Gastroesophageal sphincter (tissue), 4 donors: ENCODE measurements around the gene AP3S2. TPM values are rescaled to one million over a fixed set of nuclear protein-coding genes. Genes with fewer than 3 reads are reported as not detected.

ENCODE experiments used
- ATAC-seq: fragments of 150-250 bp; one replicate; pipeline ENCODE4 v1.9.1; 2016; ENCODE audit warnings: mild to moderate bottlenecking, moderate library complexity
- H3K27ac ChIP-seq, 4 donors: fragments of 200-600 bp; sonication (generic) in 3 of 4; 1 replicate in 3 of 4; 2 replicates in 1 of 4; pipeline ENCODE4 v1.5.1; 2016 to 2019
- H3K27me3 ChIP-seq: fragments of 200-600 bp; sonication (generic); one replicate; pipeline ENCODE4 v1.5.1; 2019
- H3K36me3 ChIP-seq, 2 donors: fragments of 200-600 bp; sonication (generic); one replicate each; pipeline ENCODE4 v1.5.1; 2019; ENCODE audit warnings: control low read depth in 1 of 2
- H3K4me1 ChIP-seq, 3 donors: fragments of 200-600 bp; sonication (generic); 1 replicate in 2 of 3; 2 replicates in 1 of 3; pipeline ENCODE4 v1.5.1; 2016 to 2019; ENCODE audit warnings: control low read depth in 2 of 3
- H3K4me3 ChIP-seq, 2 donors: fragments of 200-600 bp; sonication (generic); one replicate each; pipeline ENCODE4 v1.5.1; 2019; ENCODE audit warnings: mild to moderate bottlenecking in 1 of 2, moderate library complexity in 1 of 2
- H3K9me3 ChIP-seq, 3 donors: fragments of 200-600 bp; sonication (generic); one replicate each; pipeline ENCODE4 v1.5.1; 2017 to 2019; ENCODE audit warnings: control low read depth in 2 of 3
- EP300 ChIP-seq: sonication (generic); formaldehyde crosslinking; IDR thresholded peaks from one replicate; pipeline ENCODE4 v1.6.1; 2017; ENCODE audit warnings: antibody characterized with exemption, mild to moderate bottlenecking
- POLR2A ChIP-seq, 2 donors: fragments of 450-650 bp; IDR thresholded peaks; one replicate each; pipeline ENCODE4 v1.6.1; 2017; ENCODE audit warnings: antibody characterized with exemption in 2 of 2, mild to moderate bottlenecking in 2 of 2, moderate library complexity in 1 of 2
- POLR2AphosphoS5 ChIP-seq: sonication (generic); formaldehyde crosslinking; IDR thresholded peaks from one replicate; pipeline ENCODE4 v1.6.1; 2017; ENCODE audit warnings: antibody characterized with exemption
- WGBS, 2 donors: methylation state at CpG; one replicate each; pipeline ENCODE4 v1.1.5; 2018; ENCODE audit warnings: low coverage in 1 of 2; 5-methylcytosine and 5-hydroxymethylcytosine counted together
- total RNA-seq, 4 donors: library from RNA; depleted of rRNA; stranded (reverse); fragments of >200 nt; gene quantifications; one replicate each; pipeline ENCODE4 v1.1.0, GENCODE V29; 2016
- TF ChIP-seq, protein P1 (sequence below), 4 experiments: fragments of 200-600 bp in 2 of 4; fragments of 450-650 bp in 2 of 4; sonication (generic) in 1 of 4; IDR thresholded peaks; one replicate each; pipeline ENCODE4 v1.5.1; 2017 to 2019; ENCODE audit warnings: antibody characterized with exemption in 4 of 4, mild to moderate bottlenecking in 2 of 4, moderate library complexity in 2 of 4

Gene AP3S2
- total RNA-seq, 4 donors from 2014 or later: 38.9 to 60.2 (median 46.2) TPM

GRCh38 chr15:89785774-89786140 is 108.0 kb downstream of the AP3S2 start:
- no peaks in the 10 kb centered on the region for H3K36me3 ChIP-seq
- H3K4me3 ChIP-seq: no peak overlapping the region
- H3K27ac ChIP-seq: no peak overlapping the region
- no peaks in the 10 kb centered on the region for H3K4me1 ChIP-seq
- H3K27me3 ChIP-seq: no peaks in the 10 kb centered on the region
- peaks cover 0 to 8% (median 0%) of the 10 kb centered on the region in 3 donors for H3K9me3 ChIP-seq
- no peak for ATAC-seq
- TF ChIP-seq POLR2A (IDR thresholded peaks at IDR 0.05) (no peak), POLR2AphosphoS5 (no peak), EP300 (no peak)
- TF ChIP-seq, protein P1, sequence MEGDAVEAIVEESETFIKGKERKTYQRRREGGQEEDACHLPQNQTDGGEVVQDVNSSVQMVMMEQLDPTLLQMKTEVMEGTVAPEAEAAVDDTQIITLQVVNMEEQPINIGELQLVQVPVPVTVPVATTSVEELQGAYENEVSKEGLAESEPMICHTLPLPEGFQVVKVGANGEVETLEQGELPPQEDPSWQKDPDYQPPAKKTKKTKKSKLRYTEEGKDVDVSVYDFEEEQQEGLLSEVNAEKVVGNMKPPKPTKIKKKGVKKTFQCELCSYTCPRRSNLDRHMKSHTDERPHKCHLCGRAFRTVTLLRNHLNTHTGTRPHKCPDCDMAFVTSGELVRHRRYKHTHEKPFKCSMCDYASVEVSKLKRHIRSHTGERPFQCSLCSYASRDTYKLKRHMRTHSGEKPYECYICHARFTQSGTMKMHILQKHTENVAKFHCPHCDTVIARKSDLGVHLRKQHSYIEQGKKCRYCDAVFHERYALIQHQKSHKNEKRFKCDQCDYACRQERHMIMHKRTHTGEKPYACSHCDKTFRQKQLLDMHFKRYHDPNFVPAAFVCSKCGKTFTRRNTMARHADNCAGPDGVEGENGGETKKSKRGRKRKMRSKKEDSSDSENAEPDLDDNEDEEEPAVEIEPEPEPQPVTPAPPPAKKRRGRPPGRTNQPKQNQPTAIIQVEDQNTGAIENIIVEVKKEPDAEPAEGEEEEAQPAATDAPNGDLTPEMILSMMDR (IDR thresholded peaks at IDR 0.05): no peak

- TF ChIP-seq POLR2A (IDR thresholded peaks at IDR 0.05): no peak
- TF ChIP-seq EP300: no peak
- TF ChIP-seq, protein P1 (IDR thresholded peaks at IDR 0.05): no peak
- no peak for TF ChIP-seq POLR2AphosphoS5
- no peak for ATAC-seq
- peaks cover 0 to 8% (median 0%) of the 10 kb centered on the region in 3 donors for H3K9me3 ChIP-seq
- H3K27ac ChIP-seq: no peak overlapping the region
- H3K4me3 ChIP-seq: no peak overlapping the region
- no peaks in the 10 kb centered on the region for H3K4me1 ChIP-seq
- H3K27me3 ChIP-seq: no peaks in the 10 kb centered on the region
- H3K36me3 ChIP-seq: no peaks in the 10 kb centered on the region
- 70 to 86% methylated on average over 4 to 6 of the region's 13 CpGs for WGBS, 2 donors
These were observed 108.6 kb downstream of the AP3S2 start for GRCh38 chr15:89785064-89785773.

DNA sequence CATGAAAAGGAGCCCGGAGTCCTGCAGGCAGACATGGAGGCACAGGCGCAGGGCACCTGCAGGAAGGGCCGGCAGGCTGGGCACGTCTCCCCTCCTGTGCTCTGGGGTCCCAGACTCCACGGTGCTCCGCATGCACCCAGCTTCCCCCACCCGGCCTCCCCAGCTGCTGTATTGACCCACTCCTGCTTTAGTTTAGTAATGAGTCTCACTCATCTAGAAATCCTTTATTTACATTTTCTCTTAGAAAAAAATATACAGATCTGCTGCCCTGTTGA is 109.2 kb downstream of the AP3S2 start:
- no peak for ATAC-seq
- Histone ChIP-seq H3K36me3 (no peaks in the 10 kb centered on the region), H3K27me3 (no peaks in the 10 kb centered on the region), H3K4me3 (no peak overlapping the region), H3K9me3 (peaks cover 0 to 8% (median 0%) of the 10 kb centered on the region in 3 donors), H3K4me1 (no peaks in the 10 kb centered on the region), H3K27ac (no peak overlapping the region)
- WGBS, 2 donors: 89 to 91% methylated on average over 4 to 7 of the region's 7 CpGs
- TF ChIP-seq POLR2AphosphoS5 (no peak), EP300 (no peak), POLR2A (IDR thresholded peaks at IDR 0.05) (no peak)
- TF ChIP-seq, protein P1 (IDR thresholded peaks at IDR 0.05): no peak

GRCh38 chr15:89783861-89784685 is 109.7 kb downstream of the AP3S2 start:
- TF ChIP-seq, protein P1 (IDR thresholded peaks at IDR 0.05): no peak
- TF ChIP-seq POLR2A (IDR thresholded peaks at IDR 0.05): no peak
- no peak for TF ChIP-seq EP300
- TF ChIP-seq POLR2AphosphoS5: no peak
- H3K4me1 ChIP-seq: no peaks in the 10 kb centered on the region
- peaks cover 0 to 8% (median 0%) of the 10 kb centered on the region in 3 donors for H3K9me3 ChIP-seq
- no peaks in the 10 kb centered on the region for H3K36me3 ChIP-seq
- no peak overlapping the region for H3K27ac ChIP-seq
- WGBS, 2 donors: 72% methylated on average over 4 of the region's 15 CpGs; no CpG with 5 or more reads in 1 of the 2 donors
- no peaks in the 10 kb centered on the region for H3K27me3 ChIP-seq
- ATAC-seq: no peak
- no peak overlapping the region for H3K4me3 ChIP-seq
